HT-29 (cell line): ENCODE results near the gene FCRL6. TPM values are rescaled to one million over a fixed set of nuclear protein-coding genes. Genes with fewer than 3 reads are reported as not detected.
A peak's percentile ranks its signal among the peaks of the same experiment; 100 is the strongest.

Experiments
- DNase-seq: peaks from one replicate; pipeline ENCODE4 v3.0.0-alpha.2; 2015; ENCODE audit warnings: low spot score
- total RNA-seq: library from RNA; depleted of rRNA; stranded (reverse); fragments of >200 nt; shearing (Covaris generic); gene quantifications from 2 replicates; pipeline ENCODE4 v1.2.3, GENCODE V29; 2014; rRNA removed

The FCRL6 gene
- not detected in 2 replicates for total RNA-seq

GRCh38 chr1:159802111-159802510 is at the start of gene FCRL6:
Gene FCRL6, plus strand, starts transcription at chr1:159802360. Its CDS starts 65 bp downstream, at chr1:159802425.
- DNase-seq: no peak

GRCh38 chr1:159753386-159753785 is 48.8 kb upstream of the FCRL6 start:
- DNase-seq: no peak

- no peak for DNase-seq
These were observed 46.6 kb upstream of the FCRL6 start for GRCh38 chr1:159755451-159756007.

- DNase-seq: no peak
These were observed 45.8 kb upstream of the FCRL6 start for GRCh38 chr1:159756397-159756796.

- no peak for DNase-seq
These were observed 38.5 kb upstream of the FCRL6 start for GRCh38 chr1:159763686-159764085.

- no peak for DNase-seq
These were observed 36.4 kb upstream of the FCRL6 start for GRCh38 chr1:159765806-159766205.

GRCh38 chr1:159771127-159771895 is 30.8 kb upstream of the FCRL6 start:
- no peak for DNase-seq

GRCh38 chr1:159774465-159774864 is 27.7 kb upstream of the FCRL6 start:
- DNase-seq: no peak

- no peak for DNase-seq
These were observed 26.4 kb upstream of the FCRL6 start for GRCh38 chr1:159775716-159776115.

- DNase-seq: no peak
These were observed 23.9 kb upstream of the FCRL6 start for GRCh38 chr1:159778266-159778665.

- DNase-seq: no peak
These were observed 22.7 kb upstream of the FCRL6 start for GRCh38 chr1:159779403-159779851.

- DNase-seq: peak; percentile 98
These were observed 21.3 kb upstream of the FCRL6 start, which contains the start of gene DUSP23 for GRCh38 chr1:159780583-159781582. Gene DUSP23, plus strand, starts transcription at chr1:159780962. Its CDS starts 139 bp downstream, at chr1:159781101.

- DNase-seq: no peak
These were observed 20.2 kb upstream of the FCRL6 start for GRCh38 chr1:159781992-159782391.

- DNase-seq: no peak
These were observed 18.4 kb upstream of the FCRL6 start for GRCh38 chr1:159783724-159784123.

GRCh38 chr1:159786465-159786864 is 15.7 kb upstream of the FCRL6 start:
- no peak for DNase-seq

- no peak for DNase-seq
These were observed 15.2 kb upstream of the FCRL6 start for GRCh38 chr1:159786966-159787365.

GRCh38 chr1:159790237-159790917 is 11.8 kb upstream of the FCRL6 start:
- DNase-seq: peak; percentile 57

GRCh38 chr1:159791031-159791430 is 11.1 kb upstream of the FCRL6 start:
- no peak for DNase-seq

- DNase-seq: no peak
These were observed 10.7 kb upstream of the FCRL6 start for GRCh38 chr1:159791461-159791860.

- no peak for DNase-seq
These were observed 6.6 kb upstream of the FCRL6 start for GRCh38 chr1:159795534-159795933.

- DNase-seq: peak; percentile 90
These were observed 3.3 kb upstream of the FCRL6 start for GRCh38 chr1:159798893-159799292.
